GM21576 (cell line): ENCODE measurements around the gene RNF13.
"Not testable (repeated sequence)": the region's sequence is repeated elsewhere in the genome, so short reads cannot be mapped to it uniquely, and the experiment has no call there.

Experiments used
- ATAC-seq: cut with Tn5 transposase; IDR thresholded peaks from one replicate; pipeline ENCODE4 v1.9.1; 2021; ENCODE audit warnings: mild to moderate bottlenecking, moderate library complexity; ENCODE audit not compliant: unreplicated experiment

The RNF13 gene

DNA sequence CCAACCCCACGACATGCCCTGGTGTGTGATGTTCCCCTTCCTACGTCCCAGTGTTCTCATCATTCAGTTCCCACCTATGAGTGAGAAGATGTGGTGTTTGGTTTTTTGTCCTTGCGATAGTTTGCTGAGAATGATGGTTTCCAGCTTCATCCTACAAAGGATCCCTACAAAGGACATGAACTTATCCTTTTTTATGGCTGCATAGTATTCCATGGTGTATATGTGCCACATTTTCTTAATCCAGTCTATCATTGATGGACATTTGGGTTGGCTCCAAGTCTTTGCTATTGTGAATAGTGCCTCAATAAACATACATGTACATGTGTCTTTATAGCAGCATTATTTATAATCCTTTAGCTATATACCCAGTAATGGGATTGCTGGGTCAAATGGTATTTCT, 131.0 kb downstream of the RNF13 start:
- ATAC-seq = not testable (repeated sequence)

DNA sequence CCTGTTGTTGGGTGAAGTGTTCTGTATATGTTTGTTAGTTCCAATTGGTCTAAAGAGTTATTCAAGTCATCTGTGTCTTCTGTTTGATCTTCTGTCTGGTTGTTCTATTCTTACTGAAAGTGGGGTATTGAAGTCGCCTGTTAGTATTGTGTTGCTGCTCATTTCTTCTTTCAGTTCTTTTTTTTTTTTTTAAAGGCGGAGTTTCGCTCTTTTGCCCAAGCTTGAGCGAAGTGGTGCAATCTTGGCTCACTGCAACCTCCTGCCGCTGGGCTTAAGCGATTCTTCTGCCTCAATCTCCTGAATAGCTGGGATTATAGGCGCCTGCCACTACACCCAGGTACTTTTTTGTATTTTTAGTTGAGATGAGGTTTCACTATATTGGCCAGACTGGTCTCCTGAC, 134.2 kb downstream of the RNF13 start:
- ATAC-seq = no peak

DNA sequence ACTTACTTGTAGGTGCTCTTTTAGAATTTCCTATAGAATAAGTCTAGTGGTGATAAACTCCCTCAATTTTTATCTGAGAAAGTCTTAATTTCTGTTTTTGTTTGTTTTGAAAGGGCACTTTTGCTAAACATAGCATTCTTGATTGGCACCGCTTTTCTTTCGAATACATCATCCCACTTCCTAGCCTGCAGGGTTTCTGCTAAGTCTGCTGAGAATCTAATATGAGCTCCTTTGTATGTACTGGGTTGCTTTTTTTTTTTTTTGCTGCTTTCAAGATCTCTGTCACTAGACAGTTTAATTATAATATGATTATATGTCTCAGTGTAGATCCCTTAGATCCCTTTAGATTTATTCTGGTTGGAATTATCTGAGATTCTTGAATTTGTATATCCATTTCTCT, 136.2 kb downstream of the RNF13 start:
- no peak for ATAC-seq

DNA sequence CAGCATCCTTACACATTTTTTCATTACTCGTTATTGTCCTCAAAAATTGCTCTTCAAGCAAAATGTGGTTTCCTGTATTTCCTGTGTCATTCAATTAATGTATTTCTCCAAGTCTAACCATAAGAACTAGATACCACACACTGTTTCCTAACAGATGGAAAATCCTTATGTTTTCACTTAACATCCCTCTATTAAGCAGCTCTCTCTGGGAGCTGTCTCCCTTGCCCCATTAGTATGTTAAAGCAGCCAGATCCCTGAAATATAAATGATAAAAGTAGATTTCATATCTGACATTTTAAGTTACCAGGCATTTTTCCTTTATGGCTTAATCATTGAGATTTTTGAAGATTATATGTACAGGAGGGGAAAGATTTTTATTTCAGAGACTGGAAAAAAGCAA, 141.8 kb downstream of the RNF13 start:
- no peak for ATAC-seq

DNA sequence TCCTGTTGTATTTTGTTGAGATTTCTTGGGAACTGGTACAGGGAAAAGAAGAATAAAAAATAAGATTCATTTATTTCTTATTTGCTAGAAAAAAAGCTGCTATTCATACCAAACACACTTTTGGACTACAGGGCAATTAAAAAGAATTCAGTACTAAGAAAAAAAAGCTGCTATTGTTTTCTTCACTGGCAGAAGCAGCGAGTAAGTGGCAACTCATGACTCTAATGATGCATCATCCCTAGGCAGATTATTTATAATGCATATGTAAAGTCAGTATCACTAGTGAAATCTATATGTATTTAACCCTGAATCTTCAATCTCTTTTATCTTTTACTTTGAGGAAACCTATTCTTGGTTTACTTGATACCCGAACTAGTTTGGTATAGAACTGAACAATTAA, 142.4 kb downstream of the RNF13 start:
- no peak for ATAC-seq

DNA sequence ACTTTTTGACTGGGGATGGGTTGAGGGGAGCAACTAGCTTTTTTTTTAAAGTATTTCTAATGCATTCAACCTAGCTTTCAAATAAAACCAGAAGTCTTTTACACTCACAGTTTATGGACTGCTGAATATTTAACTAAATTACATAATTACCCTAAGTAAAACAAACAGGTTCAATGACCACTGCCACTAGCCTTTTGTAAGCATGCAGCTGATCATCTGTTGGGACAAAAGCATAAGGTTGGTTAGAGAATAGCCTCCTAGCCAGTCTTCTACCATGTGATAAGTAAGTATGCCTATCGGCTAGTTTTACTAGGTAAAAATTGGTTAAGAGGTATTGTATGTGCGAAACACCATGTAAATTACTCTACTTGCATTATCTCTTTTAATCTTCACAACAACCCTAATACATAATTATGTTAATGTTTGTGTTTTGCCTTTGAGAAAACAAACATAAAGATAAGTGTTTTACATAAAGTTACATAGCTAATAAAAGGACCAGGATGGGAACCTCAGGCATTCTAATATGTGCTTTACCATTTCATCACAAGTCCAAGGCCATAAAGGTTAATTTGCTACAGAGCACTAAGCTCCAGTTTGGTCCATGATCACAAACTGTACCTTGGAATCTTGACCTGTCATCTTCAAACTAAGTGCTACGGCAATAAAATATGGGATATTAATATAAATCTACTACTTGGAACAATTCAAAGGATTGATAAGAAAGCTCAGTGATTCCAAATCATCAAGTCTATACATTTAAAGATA, 144.5 kb downstream of the RNF13 start:
- ATAC-seq = no peak

DNA sequence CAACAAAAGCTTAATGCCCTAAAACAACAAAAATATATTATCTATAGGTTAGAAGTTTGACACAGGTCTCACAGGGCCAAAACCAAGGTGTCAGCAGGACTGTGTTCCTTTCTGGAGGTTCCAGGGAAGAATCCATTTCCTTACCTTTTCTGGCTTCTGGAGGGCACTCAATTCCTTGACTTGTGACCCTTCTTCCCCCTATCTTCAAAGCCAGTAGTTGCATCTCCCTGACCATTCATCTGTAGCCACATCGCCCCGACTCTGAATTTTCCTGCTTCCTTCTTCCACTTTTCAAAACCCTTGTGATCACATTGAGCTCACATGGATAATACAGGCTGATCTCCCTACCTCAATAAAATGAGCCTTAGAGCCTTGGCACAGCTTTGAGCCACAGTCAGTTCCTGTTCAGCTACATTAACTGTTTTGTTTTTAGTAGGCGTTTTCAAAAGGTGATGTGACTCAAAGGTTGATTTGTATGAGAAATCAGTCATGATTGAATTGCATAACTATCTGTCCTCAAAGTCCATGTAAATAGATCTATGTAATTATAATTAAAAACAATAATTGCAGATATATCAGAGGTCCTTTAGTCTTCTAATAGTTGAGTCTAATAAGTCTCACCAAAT, 145.3 kb downstream of the RNF13 start:
- ATAC-seq = no peak

DNA sequence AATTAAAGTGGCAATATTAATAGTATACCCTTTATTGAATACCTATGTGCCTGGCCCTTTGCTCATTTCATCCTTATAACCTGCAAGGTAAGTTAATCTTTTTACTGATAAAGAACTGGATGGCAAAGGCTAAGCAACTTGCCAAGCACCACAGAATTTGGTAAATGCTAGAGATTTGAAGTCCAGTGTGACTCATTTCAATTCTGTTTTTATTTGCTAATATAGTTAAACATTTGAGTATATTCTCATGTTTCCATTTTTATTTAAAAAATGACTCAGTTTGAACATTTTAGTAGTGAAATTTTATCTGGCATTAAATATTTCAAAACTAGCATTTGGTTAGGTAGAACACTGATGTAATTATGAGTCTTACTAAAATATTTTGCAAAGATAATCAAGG, 146.4 kb downstream of the RNF13 start:
- no peak for ATAC-seq

DNA sequence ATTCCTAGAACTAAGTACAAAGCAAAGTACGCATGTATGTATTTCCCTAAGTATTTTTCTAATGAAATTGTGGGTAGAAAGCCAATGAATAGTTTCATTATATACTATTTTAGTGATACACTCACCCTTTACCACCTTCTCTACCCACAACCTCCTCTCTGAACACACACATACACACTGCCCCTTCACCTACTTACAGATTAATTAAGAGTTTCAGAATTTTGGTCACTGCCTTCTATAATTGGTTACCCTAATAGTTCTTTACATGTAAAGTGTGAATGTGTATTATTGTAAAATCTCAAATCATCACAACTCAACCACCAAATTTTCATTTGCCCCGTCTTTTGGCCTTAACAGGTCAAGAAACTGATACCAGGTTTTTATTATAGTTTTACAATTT, 150.5 kb downstream of the RNF13 start:
- no peak for ATAC-seq

DNA sequence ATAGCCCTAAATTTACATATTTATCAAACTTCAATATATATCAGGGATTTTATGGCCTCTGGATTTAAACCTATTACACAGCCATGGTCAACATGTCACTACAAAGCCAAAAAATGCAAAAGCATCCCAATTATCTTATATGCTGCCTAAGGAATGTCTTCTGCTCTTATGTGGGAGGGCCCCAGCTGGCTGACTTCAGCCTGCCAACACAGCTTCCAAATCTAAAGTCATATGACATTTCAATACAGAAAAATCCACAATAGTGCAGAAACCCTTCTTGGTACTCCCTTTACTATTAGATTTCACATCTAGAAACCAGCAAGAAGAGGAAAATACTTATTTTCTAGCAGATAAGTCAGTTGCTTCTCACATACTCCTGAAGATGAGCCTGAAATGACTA, 151.3 kb downstream of the RNF13 start:
- ATAC-seq = no peak

DNA sequence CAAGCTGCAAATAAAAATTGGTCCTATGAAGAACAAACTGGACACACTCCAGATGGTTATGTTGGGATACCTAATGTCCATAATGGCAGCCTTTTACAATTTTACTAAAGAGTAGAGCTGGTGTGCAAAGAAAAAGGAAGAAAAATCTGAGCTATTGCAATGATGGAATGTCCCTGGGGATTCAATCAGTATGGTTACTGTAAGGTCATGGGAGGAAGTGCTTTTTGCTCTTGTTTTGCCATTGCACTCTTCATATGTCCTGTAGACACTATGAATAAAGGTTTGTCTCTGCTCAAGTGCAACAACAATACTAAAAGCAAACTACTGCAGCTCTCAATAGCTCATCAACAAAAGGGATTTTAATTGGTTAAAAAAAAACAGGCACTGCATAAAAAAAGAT, 152.3 kb downstream of the RNF13 start:
- ATAC-seq = no peak

DNA sequence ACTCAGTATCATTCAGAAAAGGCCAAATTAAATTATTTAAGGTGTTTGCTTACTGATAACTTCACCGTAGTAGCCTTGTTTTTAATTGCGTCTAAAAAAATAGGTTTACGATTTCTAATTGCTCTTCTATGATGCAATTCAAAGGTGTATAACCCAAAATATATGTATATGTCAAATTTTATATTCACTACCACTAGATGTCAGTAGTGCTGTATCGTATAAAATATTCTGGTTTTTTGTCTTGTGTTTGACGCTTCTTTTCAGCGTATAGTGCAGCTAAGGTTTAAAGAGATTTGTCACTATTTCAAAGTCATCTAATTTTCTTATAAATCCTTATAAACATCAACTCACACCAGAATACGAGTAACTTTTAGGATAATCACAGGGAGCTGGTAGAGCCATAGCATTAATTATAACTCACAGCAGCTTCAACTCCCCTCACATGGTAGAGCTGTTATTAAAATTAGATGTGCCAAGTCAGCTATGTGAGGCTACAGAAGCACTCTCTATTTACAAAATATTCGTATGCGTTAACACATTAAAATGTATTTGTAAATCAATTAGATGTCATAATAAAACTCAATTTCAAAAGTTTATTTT, 154.2 kb downstream of the RNF13 start:
- ATAC-seq = no peak

DNA sequence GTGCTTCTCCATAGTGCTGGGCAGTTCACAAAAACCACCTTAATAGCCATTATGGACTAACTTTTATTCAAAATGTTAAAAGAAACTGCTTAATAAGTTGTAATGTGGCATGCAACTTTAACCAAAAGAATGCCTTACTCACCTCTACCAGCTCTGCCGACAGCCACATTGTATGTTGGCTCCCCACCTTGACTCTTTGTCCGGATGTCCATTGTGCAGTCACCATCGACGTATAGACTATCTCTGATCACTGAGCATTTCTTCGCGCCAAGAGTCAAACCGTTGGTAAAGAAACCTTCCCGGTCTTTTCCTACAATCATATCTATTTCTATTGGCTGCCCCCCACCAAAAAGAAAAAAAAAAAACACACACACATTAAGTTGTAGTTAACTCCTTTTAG, 155.2 kb downstream of the RNF13 start:
- ATAC-seq = no peak

DNA sequence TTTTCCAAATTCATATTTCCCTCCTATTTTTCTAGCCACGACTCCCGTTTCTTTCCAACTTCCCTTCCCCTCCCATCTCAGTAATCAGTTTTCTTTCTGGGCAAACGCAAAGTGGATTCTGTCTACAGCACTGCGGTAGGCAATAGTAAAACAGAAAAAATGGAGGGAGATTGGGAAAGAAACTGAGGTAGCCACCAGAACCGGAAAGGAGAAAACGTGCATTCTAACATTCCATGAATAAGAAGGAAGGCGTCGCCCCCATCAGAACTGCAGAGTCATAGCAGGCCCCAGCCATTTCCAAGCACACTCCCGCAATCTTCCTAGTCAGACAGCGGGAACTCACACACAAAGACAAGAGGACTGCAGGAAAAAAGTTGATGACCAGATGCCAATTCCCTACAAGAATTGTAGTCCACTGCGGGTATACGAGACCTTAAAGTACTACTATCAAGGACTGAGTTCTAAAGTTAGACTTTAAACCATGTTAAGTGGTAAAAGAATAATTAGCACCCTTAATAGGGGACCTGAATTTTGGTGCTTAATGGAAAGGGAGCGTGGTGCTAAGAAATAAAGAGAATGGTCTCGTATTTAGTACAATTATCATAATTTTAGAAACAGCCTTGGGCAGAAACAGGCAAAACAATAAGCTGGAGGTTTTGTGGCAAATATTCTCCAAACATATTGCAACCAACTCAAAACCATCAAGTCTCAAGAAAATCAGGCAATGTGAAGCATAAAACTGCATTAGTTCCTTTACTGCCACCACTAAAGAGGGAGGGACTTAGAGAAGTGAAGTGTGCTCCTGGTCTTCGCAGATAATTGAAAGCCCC, 156.3 kb downstream of the RNF13 start:
- ATAC-seq = no peak

DNA sequence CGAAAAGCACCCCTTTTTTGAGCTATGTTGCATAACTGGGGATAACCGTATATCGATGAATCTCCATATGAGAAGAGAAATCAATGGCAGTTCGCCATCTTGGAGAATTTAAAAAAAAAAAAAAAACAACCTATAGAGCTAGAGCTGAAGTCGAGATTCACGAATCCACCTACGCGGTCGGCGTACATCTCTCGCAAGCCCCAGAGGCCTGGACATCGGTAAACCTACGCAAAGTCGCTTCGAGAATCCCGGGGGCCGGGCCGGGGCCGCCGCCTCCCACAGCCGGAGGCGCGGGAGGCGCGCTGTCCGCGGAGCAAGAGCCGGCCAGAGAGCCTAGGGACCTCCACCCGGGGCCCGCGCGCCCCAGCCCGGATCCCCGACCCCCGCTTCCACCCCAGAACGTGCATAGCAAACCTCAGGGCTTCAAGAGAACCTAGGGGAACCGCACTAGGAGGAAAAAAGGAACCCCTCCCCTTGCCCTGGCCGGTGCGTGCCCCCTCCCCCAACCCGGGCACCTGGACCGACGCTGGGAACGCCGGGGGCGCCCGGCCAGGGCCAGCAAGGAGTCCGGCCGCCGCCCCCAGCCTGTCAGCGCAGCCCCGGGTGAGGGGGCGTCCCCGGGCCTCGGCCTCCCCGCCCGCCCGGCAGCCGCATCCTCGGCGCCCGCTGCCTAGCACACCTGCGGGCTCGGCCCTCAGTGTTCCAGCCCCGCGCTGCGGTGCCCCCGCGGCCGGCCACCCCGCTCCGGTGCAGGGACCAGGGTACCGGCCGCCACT, 157.1 kb downstream of the RNF13 start:
- peak; percentile 51 for ATAC-seq

DNA sequence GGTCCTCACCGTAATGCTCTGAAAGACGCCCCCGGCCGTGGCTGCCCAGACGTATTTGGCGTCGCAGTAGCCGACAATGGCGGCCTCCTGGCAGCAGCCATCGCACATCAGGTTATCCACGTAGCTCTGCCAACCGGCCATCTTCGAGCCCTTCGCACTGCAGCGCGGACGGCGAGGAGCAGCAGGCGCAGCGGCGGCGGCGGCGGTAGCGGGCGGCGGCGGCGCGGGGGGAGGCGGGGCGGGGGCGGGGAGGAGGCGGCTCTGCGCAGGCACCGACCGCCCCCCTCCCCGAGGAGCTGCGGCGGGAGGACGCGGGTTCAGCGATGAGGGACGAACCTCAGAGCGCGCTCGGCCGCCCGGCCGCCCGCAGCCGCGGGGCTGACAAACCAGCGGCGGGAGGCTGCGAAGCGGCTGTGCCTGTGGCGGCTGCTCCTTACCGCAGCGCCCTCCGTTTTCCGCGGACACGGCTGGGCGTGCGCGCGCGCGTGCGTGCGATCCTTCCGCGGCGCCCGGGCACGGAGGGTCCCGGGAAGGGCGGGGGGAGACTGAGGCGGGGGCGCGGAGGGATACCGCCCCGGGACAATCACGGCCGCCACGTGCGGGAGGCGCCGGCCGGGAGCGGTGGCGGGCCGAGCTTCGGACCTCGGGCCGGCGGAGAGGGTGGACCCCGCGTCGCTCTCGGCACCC, 157.8 kb downstream of the RNF13 start, which contains the start of gene PFN2:
Gene PFN2 (minus strand): TSS at position 180 of the 687 bp plus-strand sequence. CDS start 39 bp downstream, at position 141.
- peak; percentile 43 for ATAC-seq

DNA sequence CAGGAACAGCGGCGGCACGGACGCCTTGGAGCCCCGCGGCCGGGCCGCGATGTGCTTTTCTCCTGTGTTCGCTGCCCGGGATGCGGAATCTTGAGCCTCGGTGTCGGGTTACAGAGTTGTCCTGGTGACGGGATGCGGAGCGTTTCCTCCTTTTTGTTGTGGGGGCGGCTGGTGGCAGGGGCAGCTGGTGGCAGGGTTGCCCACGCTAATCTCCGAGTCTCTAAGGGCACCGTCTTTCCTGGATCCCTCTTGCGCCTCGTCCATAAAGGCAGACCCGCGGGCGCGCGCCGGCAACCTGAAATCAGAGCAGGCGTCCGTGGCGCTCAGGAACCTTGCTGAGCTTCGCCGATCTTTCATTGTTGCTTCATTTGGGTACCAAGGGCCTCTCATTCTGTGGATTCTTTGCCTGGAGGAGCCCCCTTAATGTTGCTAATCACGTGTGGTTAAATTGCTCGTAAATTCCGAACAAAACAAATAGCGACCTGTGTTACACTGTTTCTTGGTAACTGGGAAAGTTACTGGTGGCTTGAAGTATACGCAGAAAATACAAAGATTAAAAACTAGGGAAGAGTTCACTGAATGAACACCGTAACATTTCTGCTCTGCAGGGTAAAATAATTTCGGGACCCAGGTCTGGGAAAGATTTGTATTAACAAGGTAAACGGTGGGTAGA, 158.5 kb downstream of the RNF13 start:
- ATAC-seq = peak; percentile 13

DNA sequence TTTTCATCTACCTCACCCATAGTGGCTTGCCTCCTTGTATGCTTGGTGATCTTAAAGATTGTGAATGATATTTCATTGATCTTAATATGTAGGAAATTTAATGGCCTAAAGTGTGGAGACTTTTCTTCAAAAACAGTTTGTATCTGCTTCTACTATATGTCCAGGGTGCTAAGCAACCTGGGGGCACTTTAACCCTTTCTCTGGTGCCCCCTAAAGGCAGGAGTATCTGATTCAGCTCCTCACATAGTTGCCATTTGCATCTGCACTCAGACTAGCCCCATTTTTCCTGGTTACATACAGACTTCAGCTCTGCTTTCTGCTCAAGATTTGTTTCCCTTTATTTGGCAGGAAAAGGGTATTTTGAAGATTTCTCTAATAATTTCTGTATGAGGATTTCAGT, 162.9 kb downstream of the RNF13 start:
- ATAC-seq = no peak

DNA sequence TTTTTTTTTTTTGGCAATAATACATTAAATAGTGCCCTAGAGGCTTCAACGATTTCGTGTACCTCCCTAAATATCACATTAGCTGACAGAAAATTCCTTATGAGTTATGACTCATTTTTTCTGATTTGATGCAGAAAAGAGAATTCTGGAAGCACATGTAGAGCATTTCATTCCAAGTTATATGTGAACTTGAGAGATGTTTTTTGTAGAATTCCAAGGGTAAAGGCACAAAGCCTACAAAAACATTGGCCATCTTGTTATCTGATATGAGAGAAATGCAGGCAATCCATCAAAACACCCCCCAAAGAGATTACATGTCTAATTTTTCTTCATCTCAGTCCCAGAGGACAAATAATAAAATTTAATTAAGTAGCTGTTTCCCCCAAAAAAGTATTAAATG, 164.4 kb downstream of the RNF13 start:
- ATAC-seq = no peak
